Measurements from ENCODE around the gene SFXN5. TPM values are rescaled to one million over a fixed set of nuclear protein-coding genes. Genes with fewer than 3 reads are reported as not detected.

Gene SFXN5
- total RNA-seq, 1 experiment from 2014 or later, result 31.3 TPM

DNA sequence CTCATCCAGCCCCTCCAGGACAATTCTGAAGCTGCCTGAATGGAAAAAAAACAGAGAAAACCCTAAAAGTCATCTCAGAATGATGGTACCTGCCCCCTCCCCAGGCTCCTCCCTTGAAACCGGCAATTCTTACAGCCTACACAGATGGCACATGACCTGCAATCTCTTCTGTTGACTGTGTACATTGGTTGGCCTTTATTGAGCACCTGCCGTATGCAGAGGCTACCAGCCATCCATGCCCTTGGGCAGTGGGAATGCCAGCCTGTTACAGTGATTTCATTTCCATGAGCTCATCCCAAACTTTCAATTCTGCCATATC is 97.1 kb downstream of the SFXN5 start:
- Mint-ChIP-seq H3K4me3 (ENCODE audit: unreplicated experiment) (no peak overlapping the region), H3K27me3 (ENCODE audit: insufficient read depth, unreplicated experiment) (no peaks in the 10 kb centered on the region), H3K9me3 (ENCODE audit: unreplicated experiment) (no peaks in the 10 kb centered on the region), H3K4me1 (ENCODE audit: low read depth, unreplicated experiment) (no peaks in the 10 kb centered on the region), H3K27ac (ENCODE audit: unreplicated experiment) (no peak overlapping the region), H3K36me3 (ENCODE audit: insufficient read depth, unreplicated experiment) (no peaks in the 10 kb centered on the region)
- TF ChIP-seq, protein P1, sequence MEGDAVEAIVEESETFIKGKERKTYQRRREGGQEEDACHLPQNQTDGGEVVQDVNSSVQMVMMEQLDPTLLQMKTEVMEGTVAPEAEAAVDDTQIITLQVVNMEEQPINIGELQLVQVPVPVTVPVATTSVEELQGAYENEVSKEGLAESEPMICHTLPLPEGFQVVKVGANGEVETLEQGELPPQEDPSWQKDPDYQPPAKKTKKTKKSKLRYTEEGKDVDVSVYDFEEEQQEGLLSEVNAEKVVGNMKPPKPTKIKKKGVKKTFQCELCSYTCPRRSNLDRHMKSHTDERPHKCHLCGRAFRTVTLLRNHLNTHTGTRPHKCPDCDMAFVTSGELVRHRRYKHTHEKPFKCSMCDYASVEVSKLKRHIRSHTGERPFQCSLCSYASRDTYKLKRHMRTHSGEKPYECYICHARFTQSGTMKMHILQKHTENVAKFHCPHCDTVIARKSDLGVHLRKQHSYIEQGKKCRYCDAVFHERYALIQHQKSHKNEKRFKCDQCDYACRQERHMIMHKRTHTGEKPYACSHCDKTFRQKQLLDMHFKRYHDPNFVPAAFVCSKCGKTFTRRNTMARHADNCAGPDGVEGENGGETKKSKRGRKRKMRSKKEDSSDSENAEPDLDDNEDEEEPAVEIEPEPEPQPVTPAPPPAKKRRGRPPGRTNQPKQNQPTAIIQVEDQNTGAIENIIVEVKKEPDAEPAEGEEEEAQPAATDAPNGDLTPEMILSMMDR (IDR thresholded peaks at IDR 0.05; ENCODE audit: insufficient read depth in 1 of 2, low read depth in 1 of 2, low read length in 1 of 2, severe bottlenecking in 1 of 2, unreplicated experiment in 1 of 2), result no peak
- no TSS peak for BruUV-seq (replicated peaks)
- Histone ChIP-seq H3K9me3 (no peaks in the 10 kb centered on the region), H3K4me1 (no peaks in the 10 kb centered on the region), H3K27me3 (replicated peaks; ENCODE audit: control insufficient read depth, insufficient read depth, low read length) (no peaks in the 10 kb centered on the region), H3K4me3 (ENCODE audit: low read depth, low read length) (no peak overlapping the region), H3K36me3 (ENCODE audit: control insufficient read depth, insufficient read depth, low read length) (no peaks in the 10 kb centered on the region)
- intact Hi-C loops (cut with micrococcal nuclease; ENCODE audit: unreplicated experiment), result loop anchor here (5.0 kb wide), 1 partner anchor 203 kb away; no protein-coding TSS in a partner anchor
- ChIA-PET POLR2A (interaction anchor here (0.5 kb wide), 1 partner anchor 30 kb away, joined by 3 read pairs; no protein-coding TSS in a partner anchor), CTCF (interaction anchor here (0.7 to 1.9 kb wide), 4 partner anchors 30 to 236 kb away, joined by 3 to 38 read pairs (median 8); no protein-coding TSS in a partner anchor)
- DNase-seq, result no peak

DNA sequence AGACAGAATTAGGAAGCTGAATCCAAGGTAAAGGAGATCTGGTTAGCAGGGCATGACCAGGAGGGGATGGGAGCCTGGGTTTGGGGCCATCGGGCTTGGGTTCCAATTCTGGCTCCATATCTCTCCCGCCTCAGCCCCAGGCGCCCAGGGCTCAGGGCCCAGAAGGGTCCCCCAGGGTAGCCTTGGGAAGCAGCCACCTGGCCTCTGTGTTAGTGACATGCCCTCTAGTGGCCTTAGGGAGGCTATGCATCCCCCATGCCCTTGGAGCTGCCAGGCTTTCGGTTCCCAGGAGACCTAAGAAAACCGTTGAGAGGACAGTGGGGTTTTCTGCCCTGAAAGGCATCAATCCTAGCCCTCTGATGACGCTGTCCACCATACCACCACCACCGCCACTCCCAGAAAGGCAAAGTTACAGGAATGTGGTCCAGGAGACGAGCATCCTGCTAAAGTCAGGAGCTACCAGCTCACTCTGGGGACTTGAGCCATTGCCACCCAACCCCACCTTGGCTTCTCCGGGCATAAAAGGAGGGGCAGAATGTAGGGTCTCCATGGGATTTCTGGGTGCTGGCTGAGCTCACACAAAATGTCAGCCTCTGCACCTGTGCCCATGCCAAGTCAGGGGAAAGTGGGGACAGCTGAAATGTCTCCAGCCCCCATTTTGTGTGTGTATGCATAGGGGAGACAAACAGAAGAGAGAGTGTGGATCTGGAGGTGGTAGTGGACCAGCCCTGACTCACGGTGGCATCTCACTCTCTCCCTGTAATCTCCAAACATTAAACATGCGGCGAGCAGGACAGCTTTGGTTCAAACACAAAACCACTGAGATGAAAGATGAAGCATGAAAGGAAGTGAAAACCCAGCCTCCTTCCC is 97.7 kb downstream of the SFXN5 start:
- Mint-ChIP-seq H3K36me3 (ENCODE audit: insufficient read depth, unreplicated experiment) (no peaks in the 10 kb centered on the region), H3K27me3 (ENCODE audit: insufficient read depth, unreplicated experiment) (no peaks in the 10 kb centered on the region), H3K9me3 (ENCODE audit: unreplicated experiment) (no peaks in the 10 kb centered on the region), H3K4me1 (ENCODE audit: low read depth, unreplicated experiment) (no peaks in the 10 kb centered on the region), H3K4me3 (ENCODE audit: unreplicated experiment) (no peak overlapping the region), H3K27ac (ENCODE audit: unreplicated experiment) (no peak overlapping the region)
- CTCF ChIA-PET, result interaction anchor here (0.6 to 1.9 kb wide), 8 partner anchors 11 to 236 kb away, joined by 3 to 38 read pairs (median 4); no protein-coding TSS in a partner anchor
- intact Hi-C loops (cut with micrococcal nuclease; ENCODE audit: unreplicated experiment), result loop anchor here (1.0 to 5.0 kb wide), 3 partner anchors 58 to 204 kb away; no protein-coding TSS in a partner anchor
- POLR2A ChIA-PET, result interaction anchor here (0.5 kb wide), 1 partner anchor 30 kb away, joined by 3 read pairs; no protein-coding TSS in a partner anchor
- DNase-seq, result peak; percentile 67 to 72
- Histone ChIP-seq H3K4me3 (ENCODE audit: low read depth, low read length) (no peak overlapping the region), H3K27me3 (replicated peaks; ENCODE audit: control insufficient read depth, insufficient read depth, low read length) (no peaks in the 10 kb centered on the region), H3K36me3 (ENCODE audit: control insufficient read depth, insufficient read depth, low read length) (no peaks in the 10 kb centered on the region), H3K9me3 (no peaks in the 10 kb centered on the region), H3K4me1 (no peaks in the 10 kb centered on the region)
- BruUV-seq (replicated peaks), result no TSS peak
- TF ChIP-seq, protein P1 (IDR thresholded peaks at IDR 0.05; ENCODE audit: insufficient read depth in 1 of 2, low read depth in 1 of 2, low read length in 1 of 2, severe bottlenecking in 1 of 2, unreplicated experiment in 1 of 2), result peak; percentile 87 to 95

DNA sequence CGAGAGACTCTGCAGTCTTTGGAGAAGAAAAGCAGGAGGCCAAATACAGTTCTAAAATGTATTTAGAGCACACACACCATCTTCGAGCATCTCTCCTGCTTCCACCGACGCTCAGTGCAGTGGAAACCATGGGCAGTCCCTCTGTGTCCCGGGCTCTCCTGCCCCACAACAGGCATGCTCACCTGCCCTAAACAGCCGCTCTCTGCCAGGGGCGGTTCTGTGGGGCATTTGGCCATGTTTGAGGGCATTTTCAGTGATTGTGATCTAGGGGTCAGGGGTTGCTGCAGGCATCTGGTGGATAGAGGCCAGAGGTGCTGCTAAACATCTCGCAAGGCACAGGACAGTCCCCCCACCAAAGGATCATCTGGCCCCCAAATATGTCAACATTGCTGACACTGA is 98.4 kb downstream of the SFXN5 start:
- TF ChIP-seq, protein P1 (IDR thresholded peaks at IDR 0.05; ENCODE audit: insufficient read depth in 1 of 2, low read depth in 1 of 2, low read length in 1 of 2, severe bottlenecking in 1 of 2, unreplicated experiment in 1 of 2), result no peak
- Histone ChIP-seq H3K9me3 (no peaks in the 10 kb centered on the region), H3K4me1 (no peaks in the 10 kb centered on the region), H3K4me3 (ENCODE audit: low read depth, low read length) (no peak overlapping the region), H3K27me3 (replicated peaks; ENCODE audit: control insufficient read depth, insufficient read depth, low read length) (no peaks in the 10 kb centered on the region), H3K36me3 (ENCODE audit: control insufficient read depth, insufficient read depth, low read length) (no peaks in the 10 kb centered on the region)
- no peaks in the 10 kb centered on the region for H3K9me3 Mint-ChIP-seq (ENCODE audit: unreplicated experiment)
- H3K4me1 Mint-ChIP-seq (ENCODE audit: low read depth, unreplicated experiment), result no peaks in the 10 kb centered on the region
- H3K4me3 Mint-ChIP-seq (ENCODE audit: unreplicated experiment), result no peak overlapping the region
- ChIA-PET CTCF (interaction anchor here (1.4 to 1.9 kb wide), 2 partner anchors 80 to 204 kb away, joined by 14 to 38 read pairs; no protein-coding TSS in a partner anchor), POLR2A (no interaction called here)
- no peak overlapping the region for H3K27ac Mint-ChIP-seq (ENCODE audit: unreplicated experiment)
- BruUV-seq (replicated peaks), result no TSS peak
- no peaks in the 10 kb centered on the region for H3K27me3 Mint-ChIP-seq (ENCODE audit: insufficient read depth, unreplicated experiment)
- DNase-seq, result no peak
- H3K36me3 Mint-ChIP-seq (ENCODE audit: insufficient read depth, unreplicated experiment), result no peaks in the 10 kb centered on the region
- intact Hi-C loops (cut with micrococcal nuclease; ENCODE audit: unreplicated experiment), result loop anchor here (1.0 to 5.0 kb wide), 3 partner anchors 58 to 204 kb away; no protein-coding TSS in a partner anchor

All from Caco-2 (cell line).